GM12878 (cell line): Measurements from ENCODE around the gene RTN4R. TPM values are rescaled to one million over a fixed set of nuclear protein-coding genes. Genes with fewer than 3 reads are reported as not detected.
"Not testable (repeated sequence)": the region's sequence is repeated elsewhere in the genome, so short reads cannot be mapped to it uniquely, and the experiment has no call there.

Experiments
- ATAC-seq: fragments of 200-7000 bp; cut with Tn5 transposase; 3 replicates; pipeline ENCODE4 v1.9.1; 2020; ENCODE audit warnings: mild to moderate bottlenecking, moderate library complexity
- BruUV-seq: library from RNA; stranded (reverse); fragments of 400-500 nt; replicated peaks from 2 replicates; lab custom pipeline; 2021; lab: Mats Ljungman, UMichigan
- CTCF ChIA-PET: fragments of 300-600 bp; sonication (Branson Sonifier 250); formaldehyde crosslinking; extraction: SDS; loops from one replicate; lab custom pipeline; 2021; ENCODE audit warnings: inconsistent platforms; lab: Yijun Ruan, JAX
- POLR2A ChIA-PET: fragments of 350-600 bp; formaldehyde crosslinking; extraction: SDS; loops from one replicate; lab custom pipeline; 2021; ENCODE audit warnings: inconsistent platforms; lab: Charles Lee
- RAD21 ChIA-PET: fragments of 300-600 bp; sonication (Branson Sonifier 250); formaldehyde crosslinking; loops from one replicate; lab custom pipeline; 2023; ENCODE audit warnings: antibody characterized with exemption; ENCODE audit not compliant: unreplicated experiment; lab: Charles Lee
- SMC1A ChIA-PET: fragments of 300-600 bp; sonication (Branson Sonifier 250); formaldehyde crosslinking; loops from one replicate; lab custom pipeline; 2023; ENCODE audit not compliant: unreplicated experiment, uncharacterized antibody; lab: Charles Lee
- DNase-seq: peaks from one replicate; pipeline ENCODE4 v3.0.0-alpha.2; 2011; ENCODE audit warnings: low read depth, low spot score
- FAIRE-seq: peaks from 3 replicates; lab custom pipeline; 2011; peaks lifted over from hg19 to GRCh38; lab: Jason Lieb, UNC
- H2AFZ ChIP-seq: 2 replicates; pipeline ENCODE4 v1.6.0; 2011; ENCODE audit warnings: low read depth, low read length, control low read depth; ENCODE audit not compliant: control insufficient read depth
- H3K27ac ChIP-seq: 2 replicates; pipeline ENCODE4 v1.5.1; 2011; ENCODE audit warnings: control low read depth; ENCODE audit not compliant: control insufficient read depth, insufficient read depth
- H3K27me3 ChIP-seq, 2 experiments: replicated peaks in 1 of 2; 2 replicates each; pipeline versions ENCODE4 v1.6.0 to v1.6.1; 2011; ENCODE audit warnings: low read length in 1 of 2; ENCODE audit not compliant: control insufficient read depth in 2 of 2, insufficient read depth in 2 of 2
- H3K36me3 ChIP-seq, 2 experiments: 2 replicates each; pipeline ENCODE4 v1.5.1; 2011; ENCODE audit warnings: low read length in 1 of 2; ENCODE audit not compliant: control insufficient read depth in 2 of 2, insufficient read depth in 2 of 2
- H3K4me1 ChIP-seq: 2 replicates; pipeline ENCODE4 v1.6.1; 2011; ENCODE audit warnings: mild to moderate bottlenecking, low read length, moderate library complexity, mixed read lengths; ENCODE audit not compliant: control insufficient read depth, insufficient read depth
- H3K4me2 ChIP-seq: 2 replicates; pipeline ENCODE4 v1.6.0; 2011; ENCODE audit warnings: control low read depth; ENCODE audit not compliant: control insufficient read depth, insufficient read depth
- H3K4me3 ChIP-seq: fragments of 200-600 bp; sonication (generic); 2 replicates; pipeline ENCODE4 v1.5.1; 2016
- H3K79me2 ChIP-seq: 2 replicates; pipeline ENCODE4 v1.6.0; 2011; ENCODE audit warnings: low read length; ENCODE audit not compliant: control insufficient read depth, insufficient read depth
- H3K9ac ChIP-seq: 2 replicates; pipeline ENCODE4 v1.8.0; 2011; ENCODE audit warnings: low read length, control low read depth, mixed read lengths; ENCODE audit not compliant: control insufficient read depth, insufficient read depth
- H3K9me3 ChIP-seq: replicated peaks from 3 replicates; pipeline ENCODE4 v1.5.1; 2011; ENCODE audit warnings: mild to moderate bottlenecking, low read length; ENCODE audit not compliant: control insufficient read depth, insufficient read depth
- H4K20me1 ChIP-seq: 2 replicates; pipeline ENCODE4 v1.6.0; 2011; ENCODE audit not compliant: control insufficient read depth, insufficient read depth
- BRCA1 ChIP-seq: IDR thresholded peaks from 2 replicates; pipeline ENCODE4 v1.6.1; 2011; ENCODE audit warnings: low read depth, low read length, improper control_type of control experiment
- EP300 ChIP-seq, 2 experiments: fragments of 150-350 bp in 1 of 2; IDR thresholded peaks; 2 replicates each; pipeline ENCODE4 v1.6.1; 2011 to 2012; ENCODE audit warnings: low read depth in 2 of 2, low read length in 2 of 2, borderline replicate concordance in 1 of 2, improper control_type of control experiment in 1 of 2, inconsistent platforms in 1 of 2; ENCODE audit not compliant: control insufficient read depth in 1 of 2
- GATAD2B ChIP-seq: fragments of 450-650 bp; conservative IDR thresholded peaks from 2 replicates; pipeline ENCODE4 v1.6.1; 2017; ENCODE audit warnings: low read depth, mild to moderate bottlenecking, moderate library complexity
- MTA2 ChIP-seq: fragments of 450-650 bp; IDR thresholded peaks from 2 replicates; pipeline ENCODE4 v1.6.1; 2016; ENCODE audit warnings: low read depth, mild to moderate bottlenecking, moderate library complexity
- NR2C2 ChIP-seq: IDR thresholded peaks from 2 replicates; pipeline ENCODE4 v1.6.1; 2011; ENCODE audit warnings: borderline replicate concordance, low read depth; ENCODE audit not compliant: control insufficient read depth, insufficient read length
- PML ChIP-seq: IDR thresholded peaks from 2 replicates; pipeline ENCODE4 v1.6.1; 2012; ENCODE audit warnings: low read length, inconsistent platforms
- WGBS: methylation state at CpG from one replicate; pipeline ENCODE4 v1.1.6; 2016; ENCODE audit warnings: low lambda C conversion rate; ENCODE audit not compliant: insufficient replicate concordance, insufficient coverage; ENCODE audit errors: missing lambda C conversion rate; 5-methylcytosine and 5-hydroxymethylcytosine counted together
- in situ Hi-C: fragments of 300-500 bp; cut with MboI; formaldehyde crosslinking; loops from 9 replicates; pipeline ENCODE4 v1.14.3; 2018; ENCODE audit warnings: mixed read lengths
- intact Hi-C: fragments of 100-400 bp; cut with micrococcal nuclease; formaldehyde crosslinking; loops from one replicate; pipeline ENCODE4 v1.14.2; 2022; ENCODE audit not compliant: unreplicated experiment
- polyA plus RNA-seq, 11 experiments: library from polyadenylated mRNA; depleted of rRNA in 4 of 11; unstranded in 6 of 11; stranded (reverse) in 5 of 11; fragments of >200 nt; fragmentation: Nextera tagmentation in 4 of 11; fragmentation: Illumina TruSeq in 1 of 11; extraction: Ambion mirVana in 4 of 11; extraction: Trizol in 1 of 11; gene quantifications; 1 replicate in 1 of 11; 2 replicates in 10 of 11; pipeline versions ENCODE4 v1.2.1 to v1.2.3, GENCODE V29; 2011 to 2016; ENCODE audit warnings: inconsistent platforms in 2 of 11, missing spikeins in 2 of 11, low read depth in 1 of 11
- total RNA-seq, 4 experiments: library from RNA; depleted of rRNA in 3 of 4; stranded (reverse); fragments of >200 nt in 3 of 4; fragmentation: Illumina TruSeq in 1 of 4; extraction: Trizol in 1 of 4; gene quantifications; 2 replicates each; pipeline versions ENCODE4 v1.2.1 to v1.2.3, GENCODE V29; 2013 to 2021
- TF ChIP-seq, protein P1 (sequence below): fragments of 150-350 bp; IDR thresholded peaks from 2 replicates; pipeline ENCODE4 v1.6.1; 2014; ENCODE audit warnings: mild to moderate bottlenecking, low read depth, low read length

Gene RTN4R
- total and polyA plus RNA-seq, 10 of the 15 experiments (the other 5 are each of a cell fraction or from before 2014, with no cell fraction given) = 0.03 to 1.0 (median 0.60) TPM; not detected in 2

DNA sequence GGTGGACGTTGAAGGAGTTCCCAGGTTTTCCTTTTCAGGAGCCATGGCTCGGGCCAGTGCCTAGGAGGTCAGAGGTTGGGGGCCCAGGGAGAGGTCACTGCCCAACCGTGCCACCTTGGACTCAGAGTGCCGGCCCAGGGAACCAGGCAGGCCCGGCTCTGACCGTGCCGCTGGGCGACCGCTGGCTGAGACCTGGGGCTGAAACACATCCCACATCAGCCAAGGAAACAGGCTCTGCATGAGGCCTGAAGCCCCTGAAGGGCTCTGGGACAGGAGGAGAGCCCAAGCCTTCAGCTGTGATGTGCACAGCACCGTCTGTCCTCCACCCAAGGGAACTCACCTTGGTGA is 21.9 kb upstream of the RTN4R start:
- H3K27ac ChIP-seq = no peak overlapping the region
- WGBS = 19% methylated on average over 10 of the region's 10 CpGs
- no peak for TF ChIP-seq EP300 (IDR thresholded peaks at IDR 0.05; ENCODE audit: borderline replicate concordance in 1 of 2, control insufficient read depth in 1 of 2, low read depth in 2 of 2, low read length in 2 of 2)
- no peak for TF ChIP-seq PML
- no peak for TF ChIP-seq MTA2
- no peak for TF ChIP-seq BRCA1
- no peak for TF ChIP-seq NR2C2
- TF ChIP-seq GATAD2B = no peak
- TF ChIP-seq, protein P1, sequence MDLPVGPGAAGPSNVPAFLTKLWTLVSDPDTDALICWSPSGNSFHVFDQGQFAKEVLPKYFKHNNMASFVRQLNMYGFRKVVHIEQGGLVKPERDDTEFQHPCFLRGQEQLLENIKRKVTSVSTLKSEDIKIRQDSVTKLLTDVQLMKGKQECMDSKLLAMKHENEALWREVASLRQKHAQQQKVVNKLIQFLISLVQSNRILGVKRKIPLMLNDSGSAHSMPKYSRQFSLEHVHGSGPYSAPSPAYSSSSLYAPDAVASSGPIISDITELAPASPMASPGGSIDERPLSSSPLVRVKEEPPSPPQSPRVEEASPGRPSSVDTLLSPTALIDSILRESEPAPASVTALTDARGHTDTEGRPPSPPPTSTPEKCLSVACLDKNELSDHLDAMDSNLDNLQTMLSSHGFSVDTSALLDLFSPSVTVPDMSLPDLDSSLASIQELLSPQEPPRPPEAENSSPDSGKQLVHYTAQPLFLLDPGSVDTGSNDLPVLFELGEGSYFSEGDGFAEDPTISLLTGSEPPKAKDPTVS = no peak
- H3K9ac ChIP-seq = no peak overlapping the region
- no peaks in the 10 kb centered on the region for H3K79me2 ChIP-seq
- H4K20me1 ChIP-seq = no peaks in the 10 kb centered on the region
- BruUV-seq = no TSS peak
- no peak overlapping the region for H3K4me3 ChIP-seq
- no peaks in the 10 kb centered on the region for H3K9me3 ChIP-seq
- FAIRE-seq = no peak
- no peak overlapping the region for H3K4me2 ChIP-seq
- H2AFZ ChIP-seq = no peak overlapping the region
- no peaks in the 10 kb centered on the region for H3K36me3 ChIP-seq
- CTCF ChIA-PET = no interaction called here
- no peak for ATAC-seq
- SMC1A ChIA-PET = no interaction called here
- in situ Hi-C loops (loop anchor here (10.0 kb wide), 1 partner anchor 135 kb away; the partner anchor contains the start of gene CCDC188), intact Hi-C loops (no loop called here)
- POLR2A ChIA-PET = no interaction called here
- no peaks in the 10 kb centered on the region for H3K4me1 ChIP-seq
- DNase-seq = no peak
- RAD21 ChIA-PET = no interaction called here
- no peaks in the 10 kb centered on the region; a peak in 2 of 4 replicates for H3K27me3 ChIP-seq

DNA sequence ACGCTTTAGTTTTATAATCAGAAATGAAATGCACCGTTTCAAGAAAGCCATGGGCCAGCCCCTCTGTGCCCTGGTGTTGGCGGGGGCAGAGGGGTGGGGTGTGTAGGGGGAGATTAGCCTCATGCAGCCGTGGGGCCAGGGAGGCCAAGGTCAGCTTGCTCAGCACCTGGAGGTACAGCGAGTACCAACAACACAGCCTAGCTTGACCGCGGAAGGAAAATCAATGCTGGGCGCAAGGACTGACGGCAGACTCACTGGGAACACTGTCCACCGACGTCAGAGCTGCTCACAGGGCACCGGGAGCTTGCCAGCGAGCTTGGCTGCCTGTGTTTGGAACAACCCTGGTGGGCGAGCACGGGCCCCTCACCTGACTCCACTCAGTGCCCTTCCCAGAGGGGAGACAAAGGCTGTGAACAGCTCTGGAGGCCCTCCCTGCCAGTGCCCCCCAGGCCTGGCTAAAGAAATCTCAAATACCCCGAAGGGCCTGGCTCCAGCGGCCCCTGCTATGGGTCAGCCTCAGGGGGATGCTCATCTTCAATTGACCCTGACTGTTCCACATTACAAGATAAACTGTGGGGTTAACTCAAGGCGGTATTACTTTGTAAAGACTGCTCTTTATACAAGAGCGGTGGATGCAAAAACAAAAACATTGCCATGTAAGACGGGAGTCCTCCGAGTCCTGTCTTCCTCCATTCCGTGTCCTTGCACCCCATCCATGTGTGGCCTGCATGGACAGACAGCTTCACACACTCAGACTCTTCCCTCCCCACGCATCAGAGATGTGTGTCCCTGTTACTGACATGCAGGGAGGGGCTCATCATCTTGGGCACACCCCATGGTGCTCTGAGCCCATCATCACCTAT is 21.3 kb upstream of the RTN4R start:
- H3K36me3 ChIP-seq, H2AFZ ChIP-seq, H4K20me1 ChIP-seq, intact Hi-C loops, DNase-seq, CTCF ChIA-PET, FAIRE-seq, H3K79me2 ChIP-seq, H3K27me3 ChIP-seq, H3K4me1 ChIP-seq, BruUV-seq, ATAC-seq, H3K27ac ChIP-seq, POLR2A ChIA-PET, H3K4me3 ChIP-seq, RAD21 ChIA-PET, SMC1A ChIA-PET, H3K9ac ChIP-seq, H3K4me2 ChIP-seq, H3K9me3 ChIP-seq: not testable (repeated sequence)
- in situ Hi-C loops = loop anchor here (5.0 to 10.0 kb wide), 2 partner anchors 135 to 1337 kb away; partner anchors contain the start of gene CCDC188
- WGBS = 40% methylated on average over 19 of the region's 23 CpGs
